T-cell (primary cell): ENCODE data around the gene RAB40B. TPM values are rescaled to one million over a fixed set of nuclear protein-coding genes. Genes with fewer than 3 reads are reported as not detected.

Experiments
- ATAC-seq, 4 experiments: fragments of 200-7000 bp in 3 of 4; fragments of 150-1000 bp in 1 of 4; cut with Tn5 transposase; replicated peaks in 1 of 4; 1 replicate in 3 of 4; 2 replicates in 1 of 4; pipeline ENCODE4 v1.10.0; 2021; ENCODE audit warnings: moderate library complexity in 3 of 4, mild to moderate bottlenecking in 2 of 4, moderate number of reproducible peaks in 1 of 4
- CTCF ChIA-PET, 2 donors: fragments of 300-600 bp; sonication (Branson Sonifier 250); formaldehyde crosslinking; loops; one replicate each; lab custom pipeline; 2022; ENCODE audit warnings: antibody characterized with exemption in 2 of 2; lab: Charles Lee
- POLR2A ChIA-PET, 2 donors: fragments of 300-600 bp; sonication (Branson Sonifier 250); formaldehyde crosslinking; loops; one replicate each; lab custom pipeline; 2022; ENCODE audit warnings: antibody characterized with exemption in 2 of 2; lab: Charles Lee
- DNase-seq, 35 experiments: peaks; one replicate each; pipeline versions ENCODE4 v3.0.0 to v3.0.0-alpha.2; 2013 to 2023
- H3K27ac ChIP-seq: one replicate; pipeline ENCODE4 v1.5.1; 2013; ENCODE audit warnings: low read length
- H3K27me3 ChIP-seq, 2 experiments: replicated peaks in 1 of 2; 1 replicate in 1 of 2; 2 replicates in 1 of 2; pipeline versions ENCODE4 v1.6.1 to v1.7.0; 2013; ENCODE audit warnings: low read length in 1 of 2, mixed read lengths in 1 of 2; ENCODE audit not compliant: control insufficient read depth in 2 of 2, insufficient read depth in 2 of 2; ENCODE audit errors: extremely low read depth in 1 of 2
- H3K36me3 ChIP-seq, 2 donors: 1 replicate in 1 of 2; 2 replicates in 1 of 2; pipeline versions ENCODE4 v1.6.1 to v1.7.0; 2013; ENCODE audit warnings: low read length in 1 of 2; ENCODE audit not compliant: control insufficient read depth in 2 of 2, insufficient read depth in 1 of 2; ENCODE audit errors: extremely low read depth in 1 of 2
- H3K4me1 ChIP-seq, 2 experiments: 1 replicate in 1 of 2; 2 replicates in 1 of 2; pipeline versions ENCODE4 v1.6.1 to v1.7.0; 2013; ENCODE audit warnings: low read length in 2 of 2, mixed read lengths in 1 of 2; ENCODE audit not compliant: insufficient read depth in 2 of 2, control insufficient read depth in 1 of 2; ENCODE audit errors: extremely low read depth in 1 of 2
- H3K4me3 ChIP-seq, 2 donors: 1 replicate in 1 of 2; 2 replicates in 1 of 2; pipeline versions ENCODE4 v1.5.1 to v1.7.0; 2013; ENCODE audit warnings: mild to moderate bottlenecking in 2 of 2, low read length in 1 of 2, moderate library complexity in 1 of 2; ENCODE audit not compliant: control insufficient read depth in 1 of 2; ENCODE audit errors: extremely low read depth in 1 of 2
- H3K9me3 ChIP-seq: 2 replicates; pipeline ENCODE4 v1.7.0; 2013
- H3K27ac Mint-ChIP-seq, 2 donors: one replicate each; pipeline ENCODE4 v1.8.0; 2020 to 2021; ENCODE audit warnings: mild to moderate bottlenecking in 2 of 2, mixed read lengths in 2 of 2
- H3K27me3 Mint-ChIP-seq, 2 donors: one replicate each; pipeline ENCODE4 v1.8.0; 2021 to 2022; ENCODE audit warnings: mixed read lengths in 2 of 2
- H3K36me3 Mint-ChIP-seq: one replicate; pipeline ENCODE4 v1.8.0; 2021; ENCODE audit warnings: mixed read lengths
- H3K4me1 Mint-ChIP-seq, 3 donors: one replicate each; pipeline ENCODE4 v1.8.0; 2020 to 2022; ENCODE audit warnings: mixed read lengths in 3 of 3, mild to moderate bottlenecking in 1 of 3
- H3K4me3 Mint-ChIP-seq, 3 donors: one replicate each; pipeline ENCODE4 v1.8.0; 2020 to 2022; ENCODE audit warnings: mild to moderate bottlenecking in 3 of 3, mixed read lengths in 3 of 3, moderate library complexity in 3 of 3
- H3K9me3 Mint-ChIP-seq, 3 donors: one replicate each; pipeline ENCODE4 v1.8.0; 2020 to 2022; ENCODE audit warnings: mixed read lengths in 3 of 3
- WGBS: methylation state at CpG from one replicate; pipeline ENCODE4 v1.1.5; 2013; ENCODE audit warnings: missing lambda C conversion rate; ENCODE audit not compliant: insufficient coverage; 5-methylcytosine and 5-hydroxymethylcytosine counted together
- total RNA-seq, 35 experiments: library from RNA in 6 of 35; stranded (reverse) in 6 of 35; fragments of 120-200 nt in 1 of 35; gene quantifications; one replicate each; pipeline versions ENCODE4 v1.2.1 to v1.2.4 and lab custom pipeline; 2013 to 2026

Gene RAB40B
- total RNA-seq, 5 donors from 2014 or later (not counting 1 experiment from before 2014, with no cell fraction given): 4.4 to 8.7 (median 7.1) TPM

DNA sequence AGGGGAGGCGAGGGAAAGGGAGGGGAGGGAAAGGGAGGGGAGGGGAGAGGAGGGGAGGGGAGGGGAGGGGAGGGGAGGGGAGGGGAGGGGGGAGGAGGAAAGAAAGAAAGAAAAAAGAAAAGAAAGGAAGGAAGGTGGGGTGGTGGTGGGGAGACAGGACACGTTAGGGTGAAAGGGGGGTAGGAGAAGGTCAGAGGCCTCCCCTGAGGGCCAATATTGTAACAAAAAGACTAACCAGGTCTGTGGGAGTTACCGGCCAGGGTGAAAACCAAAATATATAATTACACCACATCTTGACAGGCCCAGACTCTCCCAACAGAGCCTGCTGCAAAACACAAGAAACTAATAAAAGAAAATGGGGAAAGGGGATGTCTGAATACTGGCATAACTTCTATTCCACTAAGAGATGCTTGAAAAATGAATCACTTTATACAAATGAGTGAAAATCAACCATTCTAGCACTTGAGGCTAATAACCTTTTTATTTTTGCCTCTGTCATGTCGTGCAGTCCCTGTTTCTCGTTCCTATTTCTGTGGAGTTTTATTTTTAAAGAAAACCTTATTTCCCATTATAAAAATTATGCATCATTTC lies 60.2 kb downstream of the RAB40B start:
- ChIA-PET CTCF (no interaction called here), POLR2A (no interaction called here)
- no peak overlapping the region for H3K27ac Mint-ChIP-seq
- no peak overlapping the region for H3K4me3 Mint-ChIP-seq
- Histone ChIP-seq H3K27ac (no peak overlapping the region), H3K27me3 (no peaks in the 10 kb centered on the region), H3K9me3 (no peaks in the 10 kb centered on the region), H3K4me3 (no peak overlapping the region), H3K4me1 (peaks cover 0 to 11% of the 10 kb centered on the region in 2 experiments), H3K36me3 (peaks cover 20 to 55% of the 10 kb centered on the region in 2 donors)
- peaks cover 35 to 54% (median 42%) of the 10 kb centered on the region in 3 donors for H3K4me1 Mint-ChIP-seq
- H3K36me3 Mint-ChIP-seq: peaks cover 43% of the 10 kb centered on the region
- WGBS: no CpG with 5 or more reads among the region's 5 CpGs
- H3K9me3 Mint-ChIP-seq: no peaks in the 10 kb centered on the region
- ATAC-seq: no peak
- no peak for DNase-seq
- H3K27me3 Mint-ChIP-seq: no peaks in the 10 kb centered on the region

DNA sequence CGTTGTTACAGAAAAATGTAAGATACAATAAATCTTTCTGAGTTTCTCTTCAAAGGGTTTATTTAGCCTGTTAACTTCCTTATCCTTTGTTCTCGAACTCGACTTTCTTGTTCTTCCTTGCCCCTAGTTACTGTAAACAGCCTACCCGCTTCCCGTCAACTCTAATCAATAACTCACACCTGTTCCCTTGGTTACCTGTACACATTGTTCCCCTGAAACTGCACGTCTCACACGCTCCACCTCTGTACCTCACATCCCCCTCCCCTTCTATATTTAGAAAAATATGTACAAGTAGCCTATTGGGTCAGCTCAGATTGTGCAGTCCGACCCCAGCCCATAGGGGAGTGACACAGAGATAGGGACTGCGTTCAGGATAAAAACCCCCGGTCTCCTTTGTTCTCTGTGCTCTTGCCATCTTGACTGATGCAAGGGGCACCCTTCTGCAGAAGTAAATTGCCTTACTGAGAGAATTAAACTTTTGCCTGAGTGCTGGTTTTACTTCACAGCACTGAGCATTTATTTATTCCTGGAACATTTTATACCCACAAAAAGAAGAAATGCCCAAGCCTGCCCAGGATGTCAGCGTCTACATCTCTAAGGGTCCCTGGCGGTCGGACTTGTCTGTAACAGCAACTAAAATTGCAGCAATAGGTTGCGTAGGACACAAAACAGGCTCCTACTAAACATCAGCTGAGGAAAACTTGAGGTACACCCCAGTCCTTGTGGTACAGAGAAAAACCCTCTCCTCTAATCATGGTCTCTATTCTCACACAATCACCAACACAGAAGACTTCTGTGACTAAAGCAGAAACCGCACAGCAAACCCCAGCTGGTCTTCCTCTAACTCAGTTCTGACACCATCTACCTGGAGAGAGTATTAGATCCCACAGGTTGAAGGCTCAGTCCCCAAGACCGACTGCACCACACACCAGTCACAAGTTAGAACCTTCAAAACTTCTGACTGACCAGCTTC lies 61.6 kb downstream of the RAB40B start:
- peak in 1 of 35 experiments; percentile 14 for DNase-seq
- peak in 1 of 4 experiments; percentile 48 for ATAC-seq
- H3K27ac ChIP-seq: no peak overlapping the region
- H3K27ac Mint-ChIP-seq: no peak overlapping the region
- no peak overlapping the region for H3K4me3 ChIP-seq
- no peaks in the 10 kb centered on the region for H3K27me3 ChIP-seq
- H3K36me3 Mint-ChIP-seq: peaks cover 37% of the 10 kb centered on the region
- ChIA-PET CTCF (interaction anchor here in 1 of 2 donors (0.6 kb wide), 1 partner anchor 164 kb away, joined by 3 read pairs; no protein-coding TSS in a partner anchor), POLR2A (no interaction called here)
- H3K4me3 Mint-ChIP-seq: no peak overlapping the region
- no peaks in the 10 kb centered on the region for H3K9me3 Mint-ChIP-seq
- no peaks in the 10 kb centered on the region for H3K9me3 ChIP-seq
- peaks cover 0 to 11% of the 10 kb centered on the region in 2 experiments for H3K4me1 ChIP-seq
- no peaks in the 10 kb centered on the region for H3K27me3 Mint-ChIP-seq
- 85% methylated on average over 11 of the region's 16 CpGs for WGBS
- H3K36me3 ChIP-seq: peaks cover 12 to 56% of the 10 kb centered on the region in 2 donors
- H3K4me1 Mint-ChIP-seq: peaks cover 41 to 51% (median 42%) of the 10 kb centered on the region in 3 donors

DNA sequence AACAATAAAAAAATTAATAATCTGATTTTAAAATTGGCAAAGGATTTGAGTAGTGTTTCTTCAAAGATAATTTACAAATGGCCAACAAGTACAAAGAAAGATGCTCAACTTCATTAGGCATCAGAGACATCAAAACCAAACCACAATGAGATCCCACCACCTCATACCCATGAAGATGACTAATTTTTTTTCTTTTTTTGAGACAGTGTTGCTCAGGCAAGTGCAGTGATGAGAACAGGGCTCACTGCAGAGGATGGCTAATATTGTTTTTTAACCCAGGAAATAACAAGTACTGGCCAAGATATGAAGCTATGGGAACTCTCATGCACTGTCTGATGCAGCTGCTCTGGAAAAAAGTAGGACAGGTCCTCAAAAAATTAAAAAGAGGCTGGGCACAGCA lies 65.2 kb downstream of the RAB40B start:
- ChIA-PET POLR2A (no interaction called here), CTCF (no interaction called here)
- H3K4me3 ChIP-seq: no peak overlapping the region
- H3K9me3 Mint-ChIP-seq: no peaks in the 10 kb centered on the region
- no peaks in the 10 kb centered on the region for H3K27me3 ChIP-seq
- H3K4me1 ChIP-seq: peaks cover 0 to 3% of the 10 kb centered on the region in 2 experiments
- peaks cover 28 to 35% (median 31%) of the 10 kb centered on the region in 3 donors for H3K4me1 Mint-ChIP-seq
- no peak overlapping the region for H3K27ac Mint-ChIP-seq
- H3K4me3 Mint-ChIP-seq: no peak overlapping the region
- peaks cover 9 to 53% of the 10 kb centered on the region in 2 donors for H3K36me3 ChIP-seq
- no peaks in the 10 kb centered on the region for H3K27me3 Mint-ChIP-seq
- no peak for DNase-seq
- no peak for ATAC-seq
- H3K36me3 Mint-ChIP-seq: peaks cover 35% of the 10 kb centered on the region
- H3K27ac ChIP-seq: no peak overlapping the region
- no peaks in the 10 kb centered on the region for H3K9me3 ChIP-seq

DNA sequence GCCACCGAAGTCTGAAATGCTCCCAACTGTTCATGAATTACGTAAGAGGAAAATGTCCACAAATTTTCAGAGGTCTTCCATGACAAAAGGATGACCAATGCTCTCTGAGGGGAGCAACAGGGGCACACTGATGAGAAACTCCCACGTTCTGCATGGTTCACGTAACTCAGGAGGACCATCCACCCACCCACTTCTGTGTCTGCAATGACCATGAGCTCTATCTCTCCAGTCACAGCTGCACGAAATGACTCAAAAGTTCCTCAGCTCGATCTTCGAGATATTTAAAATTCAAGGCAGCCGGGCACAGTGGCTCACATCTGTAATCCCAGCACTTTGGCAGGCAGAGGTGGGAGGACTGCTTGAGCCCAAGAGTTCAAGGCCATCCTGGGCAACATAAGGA lies 66.0 kb downstream of the RAB40B start:
- Histone ChIP-seq H3K4me1 (peaks cover 0 to 3% of the 10 kb centered on the region in 2 experiments), H3K27ac (no peak overlapping the region), H3K27me3 (no peaks in the 10 kb centered on the region), H3K4me3 (no peak overlapping the region), H3K36me3 (peaks cover 6 to 57% of the 10 kb centered on the region in 2 donors), H3K9me3 (no peaks in the 10 kb centered on the region)
- ChIA-PET CTCF (interaction anchor here in 1 of 2 donors (0.6 kb wide), 1 partner anchor 85 kb away, joined by 3 read pairs; no protein-coding TSS in a partner anchor), POLR2A (no interaction called here)
- Mint-ChIP-seq H3K36me3 (peaks cover 38% of the 10 kb centered on the region), H3K9me3 (no peaks in the 10 kb centered on the region), H3K4me3 (no peak overlapping the region), H3K27me3 (no peaks in the 10 kb centered on the region), H3K4me1 (peaks cover 27 to 30% (median 28%) of the 10 kb centered on the region in 3 donors), H3K27ac (no peak overlapping the region)
- no peak for DNase-seq
- WGBS: 92% methylated on average over 8 of the region's 8 CpGs
- no peak for ATAC-seq

- H3K4me3 Mint-ChIP-seq: no peak overlapping the region
- Histone ChIP-seq H3K4me3 (no peak overlapping the region), H3K36me3 (peaks cover 10 to 59% of the 10 kb centered on the region in 2 donors), H3K27me3 (no peaks in the 10 kb centered on the region), H3K27ac (no peak overlapping the region), H3K9me3 (no peaks in the 10 kb centered on the region), H3K4me1 (no peaks in the 10 kb centered on the region)
- DNase-seq: no peak
- no peaks in the 10 kb centered on the region for H3K9me3 Mint-ChIP-seq
- CTCF ChIA-PET: interaction anchor here (0.6 kb wide), 2 partner anchors 11 to 84 kb away, joined by 3 read pairs; no protein-coding TSS in a partner anchor
- ATAC-seq: no peak
- no peak overlapping the region for H3K27ac Mint-ChIP-seq
- no peaks in the 10 kb centered on the region for H3K27me3 Mint-ChIP-seq
- peaks cover 37% of the 10 kb centered on the region for H3K36me3 Mint-ChIP-seq
- H3K4me1 Mint-ChIP-seq: peaks cover 17 to 23% (median 19%) of the 10 kb centered on the region in 3 donors
- POLR2A ChIA-PET: no interaction called here
- 73% methylated on average over 2 of the region's 6 CpGs for WGBS
These were observed 67.0 kb downstream of the RAB40B start for GRCh38 chr17:82631544-82631943.

DNA sequence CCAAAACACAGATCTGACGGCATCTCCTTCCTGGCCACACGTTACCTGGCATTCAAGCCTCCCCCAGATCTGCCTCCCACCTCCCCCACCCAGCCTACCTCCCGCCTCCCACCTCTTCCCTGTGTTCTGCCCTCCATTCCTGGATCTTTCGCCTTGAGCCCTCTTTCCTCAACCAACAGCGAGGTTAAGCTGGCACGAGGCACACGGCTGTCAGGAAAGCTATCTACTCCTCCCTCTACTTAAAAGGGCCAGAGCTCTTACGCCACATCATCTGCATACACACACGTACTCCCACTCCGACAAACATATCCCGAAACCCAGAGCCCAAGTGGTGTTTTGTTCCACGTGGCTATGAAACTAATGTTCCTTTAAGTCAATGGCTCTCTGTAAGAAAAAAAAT lies 68.3 kb downstream of the RAB40B start:
- Mint-ChIP-seq H3K4me3 (no peak overlapping the region), H3K4me1 (peaks cover 13 to 20% (median 14%) of the 10 kb centered on the region in 3 donors), H3K9me3 (no peaks in the 10 kb centered on the region), H3K27me3 (no peaks in the 10 kb centered on the region), H3K27ac (no peak overlapping the region), H3K36me3 (peaks cover 33% of the 10 kb centered on the region)
- Histone ChIP-seq H3K27me3 (no peaks in the 10 kb centered on the region), H3K9me3 (no peaks in the 10 kb centered on the region), H3K4me1 (no peaks in the 10 kb centered on the region), H3K4me3 (no peak overlapping the region), H3K27ac (no peak overlapping the region), H3K36me3 (peaks cover 11 to 68% of the 10 kb centered on the region in 2 donors)
- ATAC-seq: no peak
- ChIA-PET POLR2A (no interaction called here), CTCF (interaction anchor here in 1 of 2 donors (0.6 kb wide), 1 partner anchor 61 kb away, joined by 4 read pairs; no protein-coding TSS in a partner anchor)
- DNase-seq: no peak
- WGBS: 89% methylated on average over 5 of the region's 12 CpGs
